Stimulated activated effector memory CD8-positive, alpha-beta T cell treated with anti-CD3 and anti-CD28 coated beads, Interleukin-12 subunit alpha, Interleukin-12 subunit beta, amount 100 ng/mL, for 72 hours (primary cell): ENCODE results near the gene MIA.
A peak's percentile ranks its signal among the peaks of the same experiment; 100 is the strongest.

Experiments used
- ATAC-seq: fragments of 150-1000 bp; cut with Tn5 transposase; 2 replicates; pipeline ENCODE4 v1.10.0; 2021
- DNase-seq, 2 donors: peaks; one replicate each; pipeline ENCODE4 v3.0.0; 2021 to 2022; ENCODE audit warnings: low spot score in 2 of 2
- H3K27ac Mint-ChIP-seq: one replicate; pipeline ENCODE4 v1.8.0; 2022; ENCODE audit warnings: mild to moderate bottlenecking, mixed read lengths
- H3K36me3 Mint-ChIP-seq: one replicate; pipeline ENCODE4 v1.8.0; 2022; ENCODE audit warnings: mild to moderate bottlenecking, mixed read lengths
- H3K4me1 Mint-ChIP-seq: one replicate; pipeline ENCODE4 v1.8.0; 2022; ENCODE audit warnings: mixed read lengths
- H3K4me3 Mint-ChIP-seq: one replicate; pipeline ENCODE4 v1.8.0; 2022; ENCODE audit warnings: mild to moderate bottlenecking, mixed read lengths
- H3K9me3 Mint-ChIP-seq: one replicate; pipeline ENCODE4 v1.8.0; 2022; ENCODE audit warnings: mixed read lengths

Gene MIA

DNA sequence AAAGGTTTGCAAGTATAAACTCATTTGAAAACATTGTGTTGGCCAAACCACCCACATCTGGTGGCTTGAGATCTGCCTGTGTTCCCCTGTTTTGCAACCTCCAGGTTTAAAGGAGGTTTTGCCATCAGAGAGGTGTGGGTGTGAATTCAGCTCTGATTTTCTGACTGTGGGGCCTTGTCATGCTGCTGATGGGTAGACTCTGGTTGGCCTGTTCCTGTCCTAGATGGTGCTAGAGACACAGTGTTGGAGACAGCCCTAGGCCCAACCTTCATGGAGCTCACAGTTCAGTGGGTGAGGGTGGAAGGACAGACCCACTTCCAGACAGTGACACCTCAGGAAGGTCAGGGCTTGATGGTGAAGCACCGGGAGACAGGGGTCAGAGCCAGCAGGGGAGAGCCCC lies 10.2 kb downstream of the MIA start:
- peak overlapping the region; percentile 89 for H3K27ac Mint-ChIP-seq
- peak; percentile 76 for ATAC-seq
- peaks cover 38% of the 10 kb centered on the region for H3K4me1 Mint-ChIP-seq
- H3K4me3 Mint-ChIP-seq = no peak overlapping the region
- H3K9me3 Mint-ChIP-seq = no peaks in the 10 kb centered on the region
- no peak for DNase-seq
- peaks cover 73% of the 10 kb centered on the region for H3K36me3 Mint-ChIP-seq

DNA sequence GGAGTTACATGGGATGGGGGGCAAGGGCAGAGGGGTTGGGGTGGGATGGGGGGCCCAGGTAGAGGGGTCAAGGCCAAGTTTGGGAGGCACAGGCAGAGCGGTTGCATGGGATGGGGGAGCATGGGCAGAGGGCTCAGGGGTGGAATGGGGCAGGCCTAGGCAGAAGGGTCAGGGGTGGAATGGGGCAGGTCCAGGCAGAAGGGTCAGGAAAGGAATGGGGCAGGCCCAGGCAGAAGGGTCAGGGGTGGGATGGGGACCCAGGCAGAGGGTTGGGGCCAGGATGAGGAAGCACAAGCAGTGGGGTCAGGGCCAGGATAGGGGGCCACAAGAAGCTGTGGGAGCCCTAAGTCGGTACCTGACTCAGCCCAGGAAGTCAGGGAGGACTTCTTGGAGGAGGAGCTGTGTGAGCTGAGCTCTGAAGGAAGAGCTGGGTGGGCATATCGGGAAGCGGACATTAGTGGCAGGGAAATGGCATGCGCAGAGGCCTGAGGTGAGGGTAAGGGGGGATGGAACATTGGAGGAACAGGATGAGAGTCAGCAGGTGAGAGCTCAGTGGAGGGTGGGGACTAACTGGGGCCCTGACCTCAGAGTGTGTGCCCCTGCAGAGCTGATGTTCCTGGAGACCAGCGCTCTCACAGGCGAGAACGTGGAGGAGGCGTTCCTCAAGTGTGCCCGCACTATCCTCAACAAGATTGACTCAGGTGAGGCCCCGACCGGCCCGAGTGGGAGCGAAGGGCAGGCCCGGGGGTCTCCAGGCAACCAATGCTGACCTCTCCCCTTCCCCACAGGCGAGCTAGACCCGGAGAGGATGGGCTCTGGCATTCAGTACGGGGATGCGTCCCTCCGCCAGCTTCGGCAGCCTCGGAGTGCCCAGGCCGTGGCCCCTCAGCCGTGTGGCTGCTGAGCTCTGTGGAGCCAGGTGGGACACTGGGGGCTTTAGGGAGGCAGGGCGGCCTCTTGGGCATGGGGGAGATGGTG lies 11.0 kb downstream of the MIA start:
- H3K27ac Mint-ChIP-seq = peak overlapping the region; percentile 89
- ATAC-seq = peak; percentile 9

DNA sequence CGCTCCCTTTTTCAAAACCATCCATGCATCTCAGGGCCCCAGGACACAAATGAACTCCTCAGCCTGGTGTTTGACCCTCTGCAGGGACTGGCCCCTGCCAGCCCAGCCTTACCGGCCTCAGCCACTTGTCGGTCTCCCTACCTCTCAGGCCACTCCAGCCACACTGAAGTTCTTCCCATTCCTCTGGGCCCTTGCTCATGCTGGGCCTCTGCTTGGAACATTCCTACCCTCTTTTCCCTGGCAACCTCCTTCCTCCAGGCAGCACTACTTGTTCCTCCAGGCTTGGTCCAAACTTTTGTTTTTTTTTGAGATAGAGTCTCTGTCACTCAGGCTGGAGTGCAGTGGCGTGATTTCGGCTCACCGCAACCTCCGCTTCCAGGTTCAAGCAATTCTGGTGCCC lies 16.0 kb downstream of the MIA start:
- ATAC-seq (no peak), DNase-seq (no peak)
- Mint-ChIP-seq H3K4me1 (peaks cover 32% of the 10 kb centered on the region), H3K36me3 (peaks cover 57% of the 10 kb centered on the region), H3K27ac (peak overlapping the region; percentile 83), H3K9me3 (no peaks in the 10 kb centered on the region), H3K4me3 (no peak overlapping the region)

More for the DNA sequence above, 11.0 kb downstream of the MIA start:
- H3K9me3 Mint-ChIP-seq = no peaks in the 10 kb centered on the region
- peaks cover 73% of the 10 kb centered on the region for H3K36me3 Mint-ChIP-seq
- H3K4me3 Mint-ChIP-seq = no peak overlapping the region
- peaks cover 33% of the 10 kb centered on the region for H3K4me1 Mint-ChIP-seq
- DNase-seq = no peak

DNA sequence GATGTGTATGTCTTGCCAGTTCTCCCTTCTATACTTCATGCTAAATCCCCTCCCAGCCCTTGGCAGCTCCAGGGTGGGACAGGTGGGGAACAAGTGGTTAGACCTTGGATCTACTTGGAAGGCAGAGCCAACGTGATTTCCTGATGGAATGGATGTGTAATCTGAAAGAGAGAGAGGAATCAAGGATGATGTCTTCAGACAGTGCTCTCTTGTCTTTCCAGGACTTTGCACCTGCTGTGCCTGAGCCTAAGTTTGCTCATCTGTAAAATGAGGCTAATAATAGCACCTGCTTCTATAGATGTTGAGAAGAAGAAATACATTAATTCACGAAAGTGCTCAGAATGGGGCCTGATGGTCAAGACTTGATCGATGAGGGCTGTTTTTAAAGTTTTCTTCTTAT lies 16.7 kb downstream of the MIA start:
- no peak for ATAC-seq
- peaks cover 29% of the 10 kb centered on the region for H3K4me1 Mint-ChIP-seq
- peak overlapping the region; percentile 41 for H3K4me3 Mint-ChIP-seq
- H3K9me3 Mint-ChIP-seq = no peaks in the 10 kb centered on the region
- peak overlapping the region; percentile 83 for H3K27ac Mint-ChIP-seq
- peaks cover 55% of the 10 kb centered on the region for H3K36me3 Mint-ChIP-seq
- no peak for DNase-seq

DNA sequence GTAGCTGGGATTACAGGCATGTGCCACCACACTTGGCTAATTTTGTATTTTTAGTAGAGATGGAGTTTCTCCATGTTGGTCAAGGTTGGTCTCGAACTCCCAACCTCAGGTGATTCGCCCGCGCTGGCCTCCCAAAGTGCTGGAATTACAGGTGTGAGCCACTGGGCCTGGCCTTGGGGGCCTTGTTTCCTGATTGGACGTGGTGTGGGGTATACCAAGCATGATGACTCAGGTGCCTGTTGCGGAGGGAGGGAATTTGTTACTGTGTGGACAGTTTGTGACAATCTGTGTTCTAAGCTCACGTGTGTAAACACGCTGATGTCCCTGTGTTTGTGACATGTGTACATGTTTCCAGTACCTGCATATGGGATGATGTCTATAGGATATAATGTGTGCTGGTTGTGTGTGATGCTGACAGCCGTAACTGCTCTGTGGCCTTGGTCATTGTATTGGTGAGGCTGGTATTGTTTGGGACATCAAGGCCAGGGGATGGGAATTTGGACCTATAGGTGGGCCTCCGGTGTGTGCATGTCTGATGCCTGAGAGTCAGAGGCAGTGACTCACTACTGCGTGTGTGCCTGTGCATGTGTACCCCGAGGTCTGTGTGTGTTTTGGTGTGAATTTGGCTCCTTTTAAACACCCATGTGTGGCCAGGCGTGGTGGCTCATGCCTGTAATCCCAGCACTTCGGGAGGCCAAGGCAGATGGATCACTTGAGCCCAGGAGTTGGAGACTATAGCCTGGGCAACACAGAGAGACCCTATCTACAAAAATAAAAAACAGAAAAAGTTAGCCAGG lies 22.0 kb downstream of the MIA start:
- no peak for ATAC-seq
- H3K27ac Mint-ChIP-seq = peak overlapping the region; percentile 98
- H3K4me1 Mint-ChIP-seq = peaks cover 53% of the 10 kb centered on the region

DNA sequence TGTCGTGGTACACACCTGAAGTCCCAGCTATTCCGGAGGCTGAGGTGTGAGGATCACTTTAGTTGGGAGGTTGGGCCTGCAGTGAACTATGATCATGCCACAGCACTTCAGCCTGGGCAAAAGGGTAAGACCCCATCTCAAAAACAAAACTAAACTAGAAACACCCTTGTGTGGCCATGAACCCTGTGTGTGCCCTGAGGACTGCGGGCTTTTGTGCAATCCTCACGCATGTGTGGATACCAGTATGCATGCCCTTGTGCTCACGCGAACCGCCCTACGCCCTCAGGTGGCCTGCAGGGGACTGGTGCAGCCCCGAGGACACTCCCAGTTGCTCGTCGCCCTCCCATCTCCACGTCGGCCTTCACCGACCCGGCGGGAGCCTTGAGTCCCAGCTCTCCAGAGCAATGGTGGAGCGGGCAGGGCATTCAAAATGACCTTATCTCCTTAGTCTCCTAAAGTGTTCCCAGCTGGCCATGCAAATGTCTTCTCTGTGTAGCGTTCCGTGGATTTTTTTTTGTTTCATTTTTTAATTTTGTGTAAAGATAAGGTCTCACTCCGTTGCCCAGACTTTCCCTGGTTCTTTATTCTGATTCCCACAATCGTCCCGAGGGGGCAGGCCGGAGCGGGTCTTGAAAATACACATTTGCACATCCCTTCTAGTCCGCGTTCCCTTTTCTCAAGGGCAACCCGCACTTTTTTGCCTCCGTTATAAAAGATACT lies 22.8 kb downstream of the MIA start:
- peak overlapping the region; percentile 98 for H3K27ac Mint-ChIP-seq
- ATAC-seq (peak; percentile 60), DNase-seq (peak in 1 of 2 donors; percentile 75)
- H3K36me3 Mint-ChIP-seq = peaks cover 46% of the 10 kb centered on the region
- peak overlapping the region; percentile 94 for H3K4me3 Mint-ChIP-seq
- peaks cover 53% of the 10 kb centered on the region for H3K4me1 Mint-ChIP-seq
- no peaks in the 10 kb centered on the region for H3K9me3 Mint-ChIP-seq

More for the DNA sequence above, 22.0 kb downstream of the MIA start:
- Mint-ChIP-seq H3K36me3 (peaks cover 47% of the 10 kb centered on the region), H3K9me3 (no peaks in the 10 kb centered on the region), H3K4me3 (peak overlapping the region; percentile 94)
- no peak for DNase-seq

- DNase-seq (peak; percentile 99 to 100), ATAC-seq (peak; percentile 89)
- Mint-ChIP-seq H3K4me3 (peak within 1 kb of the TSS; percentile 94), H3K27ac (peak within 1 kb of the TSS; percentile 98), H3K36me3 (peaks cover 48% of the 10 kb centered on the region), H3K9me3 (no peaks in the 10 kb centered on the region), H3K4me1 (peaks cover 58% of the 10 kb centered on the region)
These were observed 23.6 kb downstream of the MIA start, which contains the start of gene EGLN2 for GRCh38 chr19:40798683-40799557. EGLN2 (plus strand) TSS chr19:40799191; CDS start chr19:40800573, 1,382 bp downstream.

DNA sequence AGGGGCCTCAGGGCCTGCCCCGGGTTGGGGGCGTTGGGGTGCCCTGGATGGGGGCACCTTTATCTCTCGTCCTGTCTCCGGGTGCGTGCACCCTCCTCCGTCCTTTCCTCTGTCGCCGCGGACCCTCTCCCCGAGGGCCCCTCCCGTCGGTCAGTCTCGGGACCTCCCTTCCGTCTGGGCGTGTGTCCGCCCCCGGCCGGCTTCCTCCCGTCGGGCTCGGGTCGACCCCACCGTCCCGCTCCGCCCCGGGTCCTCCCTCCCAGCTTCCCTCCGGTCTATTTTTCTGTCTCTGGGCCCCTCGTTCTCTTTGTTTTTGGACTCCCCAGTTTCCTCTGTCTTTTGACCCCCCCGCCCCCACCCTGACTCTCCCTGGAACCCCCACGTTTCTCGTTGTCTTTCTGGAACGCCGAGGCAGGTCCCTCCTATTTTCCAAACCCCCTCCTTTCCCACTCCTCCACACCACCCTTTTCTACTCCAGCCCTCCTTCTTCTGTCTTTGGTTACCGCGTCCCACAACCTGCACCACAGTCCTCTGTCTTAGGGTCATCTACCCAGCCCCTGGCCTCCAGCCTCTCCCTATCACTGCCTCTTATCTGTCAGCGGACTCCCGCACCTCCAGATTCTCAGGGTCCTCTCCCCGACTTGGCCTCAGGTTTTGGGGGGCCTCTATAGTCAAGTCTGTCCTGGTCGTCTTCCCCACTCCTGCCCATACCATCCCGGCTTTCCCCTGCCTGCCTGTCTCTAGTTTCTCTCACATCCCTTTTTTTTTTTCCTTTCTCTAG lies 24.4 kb downstream of the MIA start:
- peaks cover 67% of the 10 kb centered on the region for H3K4me1 Mint-ChIP-seq
- no peaks in the 10 kb centered on the region for H3K9me3 Mint-ChIP-seq
- H3K36me3 Mint-ChIP-seq = peaks cover 56% of the 10 kb centered on the region
- H3K27ac Mint-ChIP-seq = peak overlapping the region; percentile 98
- DNase-seq (peak in 1 of 2 donors; percentile 76), ATAC-seq (no peak)
- H3K4me3 Mint-ChIP-seq = peak overlapping the region; percentile 94

- no peaks in the 10 kb centered on the region for H3K9me3 Mint-ChIP-seq
- peak overlapping the region; percentile 94 for H3K4me3 Mint-ChIP-seq
- peaks cover 62% of the 10 kb centered on the region for H3K36me3 Mint-ChIP-seq
- ATAC-seq (no peak), DNase-seq (no peak)
- H3K4me1 Mint-ChIP-seq = peaks cover 74% of the 10 kb centered on the region
- H3K27ac Mint-ChIP-seq = peak overlapping the region; percentile 98
These were observed 25.1 kb downstream of the MIA start for GRCh38 chr19:40800339-40800996.

DNA sequence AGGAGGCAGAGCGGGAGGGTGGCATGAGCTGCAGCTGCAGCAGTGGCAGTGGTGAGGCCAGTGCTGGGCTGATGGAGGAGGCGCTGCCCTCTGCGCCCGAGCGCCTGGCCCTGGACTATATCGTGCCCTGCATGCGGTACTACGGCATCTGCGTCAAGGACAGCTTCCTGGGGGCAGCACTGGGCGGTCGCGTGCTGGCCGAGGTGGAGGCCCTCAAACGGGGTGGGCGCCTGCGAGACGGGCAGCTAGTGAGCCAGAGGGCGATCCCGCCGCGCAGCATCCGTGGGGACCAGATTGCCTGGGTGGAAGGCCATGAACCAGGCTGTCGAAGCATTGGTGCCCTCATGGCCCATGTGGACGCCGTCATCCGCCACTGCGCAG lies 25.7 kb downstream of the MIA start:
- Mint-ChIP-seq H3K4me1 (peaks cover 79% of the 10 kb centered on the region), H3K9me3 (no peaks in the 10 kb centered on the region), H3K36me3 (peaks cover 64% of the 10 kb centered on the region), H3K4me3 (peak overlapping the region; percentile 94), H3K27ac (peak overlapping the region; percentile 98)
- no peak for ATAC-seq
- DNase-seq = no peak

DNA sequence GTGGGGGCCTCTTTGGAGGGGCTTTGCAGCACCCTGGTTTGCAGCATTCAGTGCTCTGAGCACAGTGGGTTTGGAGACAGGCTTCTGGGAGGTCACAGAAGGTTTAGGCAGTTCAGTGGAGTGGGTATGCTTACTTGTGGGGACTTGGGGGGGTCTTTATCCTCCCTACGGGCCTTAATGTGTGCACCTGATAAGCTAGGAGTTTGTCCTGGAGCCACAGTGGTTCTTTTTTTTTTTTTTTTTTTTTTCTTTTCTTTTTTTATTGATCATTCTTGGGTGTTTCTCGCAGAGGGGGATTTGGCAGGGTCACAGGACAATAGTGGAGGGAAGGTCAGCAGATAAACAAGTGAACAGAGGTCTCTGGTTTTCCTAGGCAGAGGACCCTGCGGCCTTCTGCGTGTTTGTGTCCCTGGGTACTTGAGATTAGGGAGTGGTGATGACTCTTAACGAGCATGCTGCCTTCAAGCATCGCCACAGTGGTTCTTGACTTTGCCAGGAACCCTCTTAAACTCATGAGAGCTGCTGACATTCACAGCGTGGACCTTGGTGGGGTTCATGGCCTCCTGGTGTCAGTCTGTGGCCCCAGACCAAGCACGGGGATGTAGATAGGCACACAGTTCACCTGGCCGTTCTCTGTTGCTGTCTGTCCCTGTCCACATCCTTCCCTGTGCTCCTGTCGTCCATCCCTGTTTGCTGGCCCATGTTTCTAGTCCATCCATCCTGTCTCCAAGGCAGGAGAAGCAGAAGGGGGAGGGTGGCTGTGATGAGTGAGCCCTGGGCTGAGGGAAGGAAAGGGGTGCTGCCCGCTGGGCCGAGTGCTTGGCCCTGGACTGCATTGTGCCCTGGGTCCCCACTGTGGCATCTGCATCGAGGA lies 26.3 kb downstream of the MIA start:
- Mint-ChIP-seq H3K36me3 (peaks cover 71% of the 10 kb centered on the region), H3K4me1 (peaks cover 86% of the 10 kb centered on the region), H3K27ac (peak overlapping the region; percentile 98), H3K4me3 (peak overlapping the region; percentile 94), H3K9me3 (no peaks in the 10 kb centered on the region)
- DNase-seq (no peak), ATAC-seq (no peak)

- H3K36me3 Mint-ChIP-seq = peaks cover 80% of the 10 kb centered on the region
- DNase-seq = no peak
- peak overlapping the region; percentile 94 for H3K4me3 Mint-ChIP-seq
These were observed 27.2 kb downstream of the MIA start for GRCh38 chr19:40802300-40803169.

More at GRCh38 chr19:40802300-40803169, 27.2 kb downstream of the MIA start:
- Mint-ChIP-seq H3K27ac (peak overlapping the region; percentile 98), H3K4me1 (peaks cover 91% of the 10 kb centered on the region), H3K9me3 (no peaks in the 10 kb centered on the region)
- ATAC-seq = no peak
